Ishikawa (cell line): ENCODE results near the gene B3GALT5.

Experiments
- EGR1 ChIP-seq: IDR thresholded peaks from 2 replicates; pipeline ENCODE4 v1.6.1; 2012
- EP300 ChIP-seq: IDR thresholded peaks from 2 replicates; pipeline ENCODE4 v1.6.1; 2012; ENCODE audit warnings: borderline replicate concordance
- MAX ChIP-seq: IDR thresholded peaks from 2 replicates; pipeline ENCODE4 v1.6.1; 2012
- REST ChIP-seq: IDR thresholded peaks from 2 replicates; pipeline ENCODE4 v1.6.1; 2012; ENCODE audit warnings: low read depth, mild to moderate bottlenecking
- ZBTB7A ChIP-seq: IDR thresholded peaks from 2 replicates; pipeline ENCODE4 v1.6.1; 2012; ENCODE audit warnings: low read depth
- TF ChIP-seq, protein P1 (sequence below): IDR thresholded peaks from 2 replicates; pipeline ENCODE4 v1.6.1; 2012

DNA sequence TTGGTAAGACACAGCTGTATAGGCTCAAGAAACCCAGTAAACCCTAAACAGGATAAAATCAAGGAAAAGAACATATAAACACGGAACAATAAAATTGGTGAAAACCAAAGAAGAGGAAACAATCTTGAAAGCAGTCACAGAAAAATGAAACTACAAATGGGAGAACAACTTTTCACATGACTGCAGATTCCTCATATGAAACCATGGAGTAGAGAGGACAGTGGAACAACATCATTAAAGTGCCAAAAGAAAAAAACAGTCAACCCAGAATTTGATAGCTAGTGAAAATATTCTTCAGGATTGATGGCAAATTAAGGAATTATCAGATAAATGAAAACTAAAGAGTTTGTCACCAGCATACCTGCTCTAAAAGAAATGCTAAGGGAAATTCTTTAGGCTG lies 23.9 kb upstream of the B3GALT5 start:
- no peak for TF ChIP-seq MAX
- no peak for TF ChIP-seq EP300
- TF ChIP-seq EGR1, result no peak
- TF ChIP-seq, protein P1, sequence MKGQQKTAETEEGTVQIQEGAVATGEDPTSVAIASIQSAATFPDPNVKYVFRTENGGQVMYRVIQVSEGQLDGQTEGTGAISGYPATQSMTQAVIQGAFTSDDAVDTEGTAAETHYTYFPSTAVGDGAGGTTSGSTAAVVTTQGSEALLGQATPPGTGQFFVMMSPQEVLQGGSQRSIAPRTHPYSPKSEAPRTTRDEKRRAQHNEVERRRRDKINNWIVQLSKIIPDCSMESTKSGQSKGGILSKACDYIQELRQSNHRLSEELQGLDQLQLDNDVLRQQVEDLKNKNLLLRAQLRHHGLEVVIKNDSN, result no peak
- TF ChIP-seq ZBTB7A, result no peak
- no peak for TF ChIP-seq REST
